GM23338 (cell line): Measurements from ENCODE around the gene IER5L. TPM values are rescaled to one million over a fixed set of nuclear protein-coding genes. Genes with fewer than 3 reads are reported as not detected.

Source experiments
- ATAC-seq: fragments of 200-7000 bp; cut with Tn5 transposase; 3 replicates; pipeline ENCODE4 v1.9.1; 2020
- DNase-seq: peaks from one replicate; pipeline ENCODE4 v3.0.0-alpha.2; 2015; ENCODE audit warnings: low spot score
- H2AFZ ChIP-seq: fragments of 200-600 bp; sonication (generic); 2 replicates; pipeline ENCODE4 v1.8.0; 2016; ENCODE audit warnings: antibody characterized with exemption, mild to moderate bottlenecking, moderate library complexity
- H3F3A ChIP-seq: fragments of 200-600 bp; sonication (generic); replicated peaks from 2 replicates; pipeline ENCODE4 v1.8.0; 2017; ENCODE audit warnings: antibody characterized with exemption, mixed run types, low read depth
- H3K27ac ChIP-seq: fragments of 200-600 bp; sonication (generic); 2 replicates; pipeline ENCODE4 v1.6.1; 2016; ENCODE audit warnings: low read depth
- H3K27me3 ChIP-seq: fragments of 200-600 bp; sonication (generic); 2 replicates; pipeline ENCODE4 v1.8.0; 2016; ENCODE audit warnings: mild to moderate bottlenecking, mixed run types, moderate library complexity; ENCODE audit not compliant: insufficient read depth
- H3K36me3 ChIP-seq: fragments of 200-600 bp; sonication (generic); 2 replicates; pipeline ENCODE4 v1.8.0; 2016; ENCODE audit warnings: mild to moderate bottlenecking; ENCODE audit not compliant: insufficient read depth
- H3K4me1 ChIP-seq: fragments of 200-600 bp; sonication (generic); 2 replicates; pipeline ENCODE4 v1.8.0; 2016; ENCODE audit warnings: mild to moderate bottlenecking, moderate library complexity; ENCODE audit not compliant: insufficient read depth
- H3K4me2 ChIP-seq: fragments of 200-600 bp; sonication (generic); 2 replicates; pipeline ENCODE4 v1.7.1; 2017; ENCODE audit warnings: mixed run types
- H3K4me3 ChIP-seq: fragments of 200-600 bp; sonication (generic); 2 replicates; pipeline ENCODE4 v1.6.1; 2016; ENCODE audit warnings: mixed run types
- H3K79me2 ChIP-seq: fragments of 200-600 bp; sonication (generic); replicated peaks from 2 replicates; pipeline ENCODE4 v1.8.0; 2017; ENCODE audit warnings: mild to moderate bottlenecking; ENCODE audit not compliant: insufficient read depth
- H3K9me2 ChIP-seq: fragments of 200-600 bp; sonication (generic); 2 replicates; pipeline ENCODE4 v1.8.0; 2017; ENCODE audit not compliant: insufficient read depth
- H4K20me1 ChIP-seq: fragments of 200-600 bp; sonication (generic); replicated peaks from 2 replicates; pipeline ENCODE4 v1.8.0; 2017; ENCODE audit warnings: mild to moderate bottlenecking; ENCODE audit not compliant: insufficient read depth
- H3K27ac Mint-ChIP-seq: 2 replicates; pipeline ENCODE4 v1.8.0; 2020; ENCODE audit warnings: inconsistent platforms, mild to moderate bottlenecking, moderate library complexity, mixed read lengths
- H3K27me3 Mint-ChIP-seq: 3 replicates; pipeline ENCODE4 v1.8.0; 2022; ENCODE audit warnings: low read depth, mild to moderate bottlenecking, moderate library complexity, mixed read lengths, inconsistent platforms; ENCODE audit not compliant: insufficient read depth, poor library complexity
- H3K36me3 Mint-ChIP-seq: 3 replicates; pipeline ENCODE4 v1.8.0; 2021; ENCODE audit warnings: low read depth, mild to moderate bottlenecking, inconsistent platforms, moderate library complexity, mixed read lengths
- H3K4me1 Mint-ChIP-seq: 3 replicates; pipeline ENCODE4 v1.8.0; 2020; ENCODE audit warnings: mild to moderate bottlenecking, inconsistent platforms, mixed read lengths
- H3K4me3 Mint-ChIP-seq: 3 replicates; pipeline ENCODE4 v1.8.0; 2021; ENCODE audit warnings: moderate library complexity, mild to moderate bottlenecking, inconsistent platforms, mixed read lengths
- H3K9me3 Mint-ChIP-seq: 3 replicates; pipeline ENCODE4 v1.8.0; 2020; ENCODE audit warnings: moderate library complexity, mild to moderate bottlenecking, inconsistent platforms, mixed read lengths
- CREB1 ChIP-seq: fragments of 250-450 bp; sonication (Bioruptor Pico); IDR thresholded peaks from 2 replicates; pipeline ENCODE4 v1.5.0; 2020; ENCODE audit warnings: low read depth, mild to moderate bottlenecking, moderate library complexity
- CTCF ChIP-seq, 2 experiments: fragments of 200-600 bp in 1 of 2; sonication (generic) in 1 of 2; conservative IDR thresholded peaks; 2 replicates each; pipeline versions ENCODE4 v1.5.1 to v1.6.1; 2016 to 2017; ENCODE audit warnings: antibody characterized with exemption in 2 of 2, low read depth in 2 of 2, mild to moderate bottlenecking in 2 of 2, moderate library complexity in 1 of 2
- ETS1 ChIP-seq: IDR thresholded peaks from 2 replicates; pipeline ENCODE4 v1.6.1; 2016; ENCODE audit warnings: antibody characterized with exemption
- EZH2phosphoT487 ChIP-seq: fragments of 200-600 bp; sonication (generic); IDR thresholded peaks from one replicate; pipeline ENCODE4 v1.8.1; 2018; ENCODE audit warnings: antibody characterized with exemption; ENCODE audit not compliant: unreplicated experiment
- JUNB ChIP-seq: IDR thresholded peaks from one replicate; pipeline ENCODE4 v1.6.1; 2016; ENCODE audit warnings: antibody characterized with exemption; ENCODE audit not compliant: unreplicated experiment
- NANOG ChIP-seq: IDR thresholded peaks from 2 replicates; pipeline ENCODE4 v1.6.1; 2016; ENCODE audit warnings: antibody characterized with exemption, borderline replicate concordance
- REST ChIP-seq: IDR thresholded peaks from one replicate; pipeline ENCODE4 v1.6.1; 2018; ENCODE audit warnings: antibody characterized with exemption; ENCODE audit not compliant: unreplicated experiment
- STAT1 ChIP-seq: IDR thresholded peaks from one replicate; pipeline ENCODE4 v1.6.1; 2016; ENCODE audit warnings: antibody characterized with exemption; ENCODE audit not compliant: unreplicated experiment
- polyA plus RNA-seq: library from polyadenylated mRNA; unstranded; fragments of >200 nt; fragmentation: Nextera tagmentation; extraction: Ambion mirVana; gene quantifications from 2 replicates; pipeline ENCODE4 v1.2.1, GENCODE V29; 2016
- total RNA-seq: library from RNA; depleted of rRNA; stranded (reverse); fragments of >200 nt; shearing (Covaris generic); gene quantifications from 2 replicates; pipeline ENCODE4 v1.2.3, GENCODE V29; 2014

IER5L gene
- total and polyA plus RNA-seq, 2 experiments from 2014 or later: 0.19 to 0.90 TPM

GRCh38 chr9:129184219-129184524 is 6.1 kb upstream of the IER5L start (continued):
- TF ChIP-seq CTCF (conservative IDR thresholded peaks at IDR 0.05; ENCODE audit: low read depth in 2 of 2): no peak
- no peak for TF ChIP-seq EZH2phosphoT487
- TF ChIP-seq ETS1: no peak
- no peak for TF ChIP-seq JUNB
- TF ChIP-seq NANOG: no peak
- TF ChIP-seq REST: no peak
- no peak for TF ChIP-seq CREB1 (CRISPR knock-in tag)
- no peak for TF ChIP-seq STAT1

- no peak overlapping the region for H3K4me3 ChIP-seq
Observed at GRCh38 chr9:129183495-129184218, 5.6 kb upstream of the IER5L start.

More at GRCh38 chr9:129183495-129184218, 5.6 kb upstream of the IER5L start:
- Histone ChIP-seq H3K36me3 (no peaks in the 10 kb centered on the region), H2AFZ (no peak overlapping the region), H3K4me2 (no peak overlapping the region), H3K27me3 (peaks cover 49% of the 10 kb centered on the region), H3K4me1 (peaks cover 6% of the 10 kb centered on the region; the same call in 1 of the 2 replicates), H4K20me1 (peaks cover 29% of the 10 kb centered on the region), H3K79me2 (no peaks in the 10 kb centered on the region), H3K27ac (no peak overlapping the region), H3K9me2 (no peaks in the 10 kb centered on the region), H3F3A (peaks cover 15% of the 10 kb centered on the region; the same call in 1 of the 2 replicates)
- Mint-ChIP-seq H3K27me3 (peaks cover 67% of the 10 kb centered on the region), H3K27ac (no peak overlapping the region), H3K36me3 (no peaks in the 10 kb centered on the region), H3K4me1 (peaks cover 17% of the 10 kb centered on the region), H3K9me3 (no peaks in the 10 kb centered on the region; the same call in 2 of the 3 replicates), H3K4me3 (no peak overlapping the region)
- no peak for TF ChIP-seq ETS1
- ATAC-seq: no peak
- DNase-seq: no peak
